Measurements from ENCODE around the gene ZNF263.

GRCh38 chr16:3254309-3254708, 29.0 kb upstream of the ZNF263 start:
- TF ChIP-seq GABPA (IDR thresholded peaks at IDR 0.05; ENCODE audit: low read depth): no peak
- no peak for TF ChIP-seq NRF1 (IDR thresholded peaks at IDR 0.05; ENCODE audit: low read depth, low read length)
- TF ChIP-seq CTCF (IDR thresholded peaks at IDR 0.05): no peak
- TF ChIP-seq FOXM1 (IDR thresholded peaks at IDR 0.05; ENCODE audit: low read depth): no peak
- TF ChIP-seq POLR2AphosphoS5 (IDR thresholded peaks at IDR 0.05; ENCODE audit: low read depth, low read length): no peak
- TF ChIP-seq MAX (IDR thresholded peaks at IDR 0.05; ENCODE audit: low read depth): no peak
- no peak for TF ChIP-seq EP300 (IDR thresholded peaks at IDR 0.05; ENCODE audit: borderline replicate concordance in 1 of 2, low read depth in 1 of 2, low read length in 1 of 2)
- no peak for TF ChIP-seq SIN3A (IDR thresholded peaks at IDR 0.05; ENCODE audit: borderline replicate concordance, low read depth, low read length)
- no peak for TF ChIP-seq RCOR1 (IDR thresholded peaks at IDR 0.05; ENCODE audit: low read length)
- TF ChIP-seq TCF12 (IDR thresholded peaks at IDR 0.05): no peak
- no peak for TF ChIP-seq PBX3 (IDR thresholded peaks at IDR 0.05)

All from SK-N-SH (cell line).